Erythroblast (primary cell): Measurements from ENCODE around the gene MFSD8.

Experiments
- GATA1 ChIP-seq: IDR thresholded peaks from 2 replicates; pipeline ENCODE4 v1.6.1; 2011; ENCODE audit warnings: low read depth, mild to moderate bottlenecking, control low read depth, low read length, moderate library complexity
- POLR2A ChIP-seq: IDR thresholded peaks from 2 replicates; pipeline ENCODE4 v1.6.1; 2011; ENCODE audit warnings: mild to moderate bottlenecking, low read length

GRCh38 chr4:127889903-127890302 lies 75.1 kb downstream of the MFSD8 start:
- TF ChIP-seq POLR2A (no peak), GATA1 (no peak)
